ENCODE results near the gene MSLN.

DNA sequence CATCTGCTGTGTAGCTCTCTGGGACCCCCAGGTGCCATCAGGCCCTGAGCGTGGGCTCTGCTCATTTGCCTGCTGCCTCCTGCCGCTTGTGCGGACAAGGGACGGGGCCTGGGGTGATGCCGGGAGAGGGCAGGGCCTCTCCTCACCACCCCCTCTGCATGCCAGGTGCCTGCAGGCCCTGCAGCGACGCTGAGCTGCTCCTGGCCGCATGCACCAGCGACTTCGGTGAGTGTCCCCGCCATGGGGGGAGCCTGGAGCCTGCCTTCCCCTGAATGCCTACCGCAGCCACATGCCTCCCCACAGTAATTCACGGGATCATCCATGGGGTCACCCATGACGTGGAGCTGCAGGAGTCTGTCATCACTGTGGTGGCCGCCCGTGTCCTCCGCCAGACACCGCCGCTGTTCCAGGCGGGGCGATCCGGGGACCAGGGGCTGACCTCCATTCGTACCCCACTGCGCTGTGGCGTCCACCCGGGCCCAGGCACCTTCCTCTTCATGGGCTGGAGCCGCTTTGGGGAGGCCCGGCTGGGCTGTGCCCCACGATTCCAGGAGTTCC is 43.7 kb upstream of the MSLN start:
- TF ChIP-seq TAF1 (IDR thresholded peaks at IDR 0.05; ENCODE audit: borderline replicate concordance, low read depth, low read length): no peak
- TF ChIP-seq POLR2A (IDR thresholded peaks at IDR 0.05; ENCODE audit: low read depth, low read length): no peak
- no peak for TF ChIP-seq POLR2AphosphoS5 (IDR thresholded peaks at IDR 0.05; ENCODE audit: low read depth, low read length)

Measured in GM12892 (cell line).